ENCODE measurements around the gene KRTAP10-5.
"Not testable (repeated sequence)": the region's sequence is repeated elsewhere in the genome, so short reads cannot be mapped to it uniquely, and the experiment has no call there.

The KRTAP10-5 gene

DNA sequence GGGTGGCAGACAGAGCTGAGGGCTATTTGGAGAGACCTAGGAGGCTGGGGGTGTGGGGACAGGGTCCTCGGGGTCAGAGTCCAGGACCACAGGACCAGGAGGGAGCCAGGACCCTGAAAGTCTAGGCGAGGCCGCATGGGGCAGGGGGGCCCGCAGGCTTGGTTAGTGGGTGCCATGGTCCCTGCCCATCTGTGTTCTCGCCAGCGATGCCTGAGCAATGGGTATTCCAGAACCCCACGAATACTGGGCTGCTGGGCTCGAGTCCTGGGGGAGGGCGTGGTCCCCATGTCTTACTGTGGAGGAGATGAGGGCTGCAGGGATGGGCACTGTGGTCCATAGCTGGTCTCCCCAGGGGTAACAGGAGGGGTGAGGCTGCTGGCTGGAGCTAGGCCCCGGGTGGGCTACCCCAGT is 9.9 kb upstream of the KRTAP10-5 start:
- DNase-seq, result no peak

DNA sequence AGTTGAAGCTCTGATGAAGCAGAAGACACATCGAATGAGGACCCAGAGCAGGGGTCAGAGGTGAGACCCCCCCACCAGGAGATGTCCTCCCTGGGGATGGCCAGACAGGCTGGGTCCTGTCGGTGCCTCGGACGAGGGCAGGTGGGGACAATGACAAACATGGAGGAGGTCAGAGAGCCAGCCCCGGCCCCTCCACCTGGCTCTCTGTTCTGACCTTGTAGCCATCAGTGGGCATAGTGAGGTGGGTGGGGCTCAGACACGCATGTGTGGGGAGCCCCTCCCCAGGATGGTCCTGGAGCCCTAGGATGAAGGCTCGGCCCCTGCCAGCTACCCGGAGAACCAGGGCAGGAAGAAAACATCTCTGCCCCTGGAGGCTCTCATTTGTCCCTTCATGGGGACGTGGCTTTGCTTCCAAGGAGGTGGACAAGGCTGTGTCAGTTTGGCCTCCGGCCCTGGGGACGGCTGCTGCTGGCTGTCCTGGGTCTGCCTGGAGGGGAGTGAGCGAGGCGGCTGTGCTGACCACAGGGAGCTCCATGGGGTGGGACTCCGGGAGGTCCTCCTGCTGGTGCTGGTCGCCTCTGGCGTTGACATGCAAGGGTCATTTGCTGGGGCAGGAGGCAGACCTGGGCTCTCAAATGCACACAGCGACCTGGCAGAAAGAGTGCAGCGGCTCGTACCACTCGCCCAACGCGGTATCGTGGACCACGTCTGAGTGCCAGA is 9.3 kb upstream of the KRTAP10-5 start:
- no peak for DNase-seq

DNA sequence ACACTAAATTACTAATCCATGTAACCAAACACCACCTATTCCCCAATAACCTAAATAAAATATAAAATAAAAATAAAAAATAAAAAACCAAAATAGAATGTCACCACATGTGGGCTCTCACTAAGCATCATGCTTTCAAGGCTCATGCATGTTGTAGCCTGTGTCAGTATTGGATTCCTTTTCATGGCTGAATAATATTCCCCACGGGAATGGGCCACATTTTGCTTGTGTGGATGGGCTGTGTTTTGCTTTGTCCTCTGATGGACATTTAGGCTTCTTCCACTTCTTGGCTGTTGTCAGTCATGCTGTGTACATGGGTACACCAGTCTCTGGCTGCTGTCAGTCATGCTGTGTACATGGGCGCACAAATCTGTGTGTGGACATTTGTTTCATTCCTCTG is 8.7 kb upstream of the KRTAP10-5 start:
- DNase-seq, result no peak

DNA sequence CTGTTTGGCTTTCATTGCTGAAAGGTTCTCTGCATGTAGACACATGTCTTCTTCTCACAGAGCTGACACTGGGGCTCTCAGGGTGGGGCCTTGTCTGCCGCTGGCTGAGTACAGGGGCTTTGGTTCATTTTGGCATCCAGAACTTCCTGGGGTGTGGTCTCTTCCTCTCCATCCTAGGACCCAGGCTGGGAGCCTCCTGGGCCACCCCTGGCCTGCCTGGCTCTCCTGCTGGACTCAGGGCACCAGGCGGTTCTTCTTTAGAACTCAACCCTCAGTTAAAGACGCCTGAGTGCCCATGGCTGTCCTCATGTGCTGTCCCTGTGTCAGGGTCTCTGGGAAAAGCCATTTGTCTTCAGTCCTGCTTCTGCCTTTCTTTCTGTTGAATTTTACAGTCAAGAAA is 5.5 kb upstream of the KRTAP10-5 start:
- no peak for DNase-seq

DNA sequence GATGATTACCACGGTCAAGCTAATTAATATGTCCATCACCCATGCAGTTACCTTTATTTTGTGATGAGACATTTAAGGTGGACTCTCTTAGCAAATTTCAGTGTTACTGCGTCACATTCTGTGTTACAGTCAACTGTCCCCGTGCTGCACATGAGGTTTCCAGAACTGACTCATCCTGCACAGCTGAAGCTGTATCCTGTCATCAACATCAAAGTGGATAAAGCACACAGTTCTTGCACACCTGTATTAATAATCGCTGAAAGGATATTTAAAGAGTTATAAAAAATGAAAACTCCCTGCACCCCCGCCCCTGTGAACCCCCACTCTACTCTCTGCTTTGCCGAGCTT is 3.4 kb upstream of the KRTAP10-5 start:
- no peak for DNase-seq

DNA sequence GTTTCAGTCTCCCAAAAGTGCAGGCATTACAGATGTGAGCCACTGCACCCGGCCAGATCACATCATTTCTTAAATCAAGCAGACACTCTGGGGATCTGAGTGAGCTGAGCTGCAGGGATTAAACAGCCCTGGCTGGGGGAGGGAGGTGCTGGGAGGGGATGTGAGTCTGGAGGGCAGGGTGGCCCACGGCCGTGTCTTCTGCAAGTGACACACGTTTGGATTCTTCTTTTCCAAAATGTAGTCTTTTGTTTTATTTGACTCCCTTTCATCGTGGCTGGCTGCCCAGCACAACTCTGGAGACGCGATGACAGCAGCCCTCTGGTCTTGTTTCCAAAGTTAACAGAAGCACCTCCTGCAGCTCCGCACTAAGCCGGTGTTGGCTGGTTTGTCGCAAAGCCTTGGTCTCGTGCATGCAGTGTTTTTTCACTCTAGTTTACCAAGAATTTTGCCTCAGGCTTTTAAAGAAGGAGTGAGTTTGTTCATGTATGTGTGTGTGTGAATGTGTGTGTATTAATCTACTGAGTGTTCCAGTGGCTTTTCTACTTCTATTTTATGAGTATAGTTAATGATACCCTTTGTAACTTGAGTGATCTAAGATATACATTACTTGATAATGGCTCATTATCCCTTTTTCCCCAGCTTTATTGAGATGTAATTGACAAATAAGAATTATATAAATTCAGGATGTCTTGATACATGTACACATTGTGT is 2.8 kb upstream of the KRTAP10-5 start:
- DNase-seq, result no peak

DNA sequence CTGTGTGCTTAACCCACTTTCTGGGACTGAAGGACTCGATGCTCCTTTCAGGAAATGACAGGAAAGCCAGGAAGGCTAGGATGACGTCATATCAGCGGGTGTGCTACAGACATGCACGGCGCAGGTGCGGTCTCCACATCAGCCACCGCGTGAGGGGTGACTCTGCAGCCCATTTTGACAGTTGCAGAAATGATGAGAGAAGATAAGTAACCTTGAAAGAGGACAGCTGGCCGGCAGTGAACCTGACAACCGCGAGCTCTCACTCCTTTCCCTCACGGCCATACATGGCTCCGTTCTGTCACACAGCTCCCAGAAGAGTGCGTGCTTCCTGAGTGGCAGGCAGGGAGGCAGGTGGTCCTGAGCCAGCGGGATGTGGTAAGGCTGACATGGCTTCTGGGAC is 1.7 kb upstream of the KRTAP10-5 start:
- DNase-seq, result no peak

DNA sequence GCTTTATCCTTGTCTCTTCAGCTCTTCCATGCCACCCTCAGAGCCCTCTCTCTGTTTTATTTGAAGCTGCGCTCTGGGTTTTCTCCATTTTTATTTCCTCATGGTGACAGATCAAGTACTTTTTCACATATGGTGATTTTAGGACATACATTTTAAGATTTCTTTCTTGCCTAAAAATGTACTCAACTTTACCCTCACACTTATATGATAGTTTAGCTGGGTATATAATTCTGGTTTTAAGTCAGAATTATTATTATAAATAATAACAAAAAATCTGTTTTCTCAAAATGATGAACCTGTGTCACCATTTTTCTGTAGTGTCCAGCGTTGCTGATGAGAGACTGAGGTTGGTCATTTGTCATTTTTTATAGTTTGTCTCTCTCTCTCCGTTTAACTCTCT is 754 bp upstream of the KRTAP10-5 start:
- no peak for DNase-seq

DNA sequence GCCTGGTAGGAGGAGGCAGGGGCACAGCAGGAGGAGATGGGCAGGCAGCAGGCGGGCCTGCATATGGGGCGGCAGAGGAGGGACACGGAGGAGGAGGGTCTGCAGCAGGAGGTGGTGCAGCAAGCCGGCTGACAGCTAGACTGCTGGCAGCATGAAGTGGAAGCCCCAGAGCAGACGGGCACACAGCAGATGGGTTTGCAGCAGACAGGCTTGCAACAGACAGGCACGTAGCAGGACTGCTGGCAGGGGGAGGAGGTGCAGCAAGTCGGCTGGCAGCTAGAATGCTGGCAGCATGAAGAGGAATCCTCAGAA is 615 bp downstream of the KRTAP10-5 start:
- no peak for DNase-seq

DNA sequence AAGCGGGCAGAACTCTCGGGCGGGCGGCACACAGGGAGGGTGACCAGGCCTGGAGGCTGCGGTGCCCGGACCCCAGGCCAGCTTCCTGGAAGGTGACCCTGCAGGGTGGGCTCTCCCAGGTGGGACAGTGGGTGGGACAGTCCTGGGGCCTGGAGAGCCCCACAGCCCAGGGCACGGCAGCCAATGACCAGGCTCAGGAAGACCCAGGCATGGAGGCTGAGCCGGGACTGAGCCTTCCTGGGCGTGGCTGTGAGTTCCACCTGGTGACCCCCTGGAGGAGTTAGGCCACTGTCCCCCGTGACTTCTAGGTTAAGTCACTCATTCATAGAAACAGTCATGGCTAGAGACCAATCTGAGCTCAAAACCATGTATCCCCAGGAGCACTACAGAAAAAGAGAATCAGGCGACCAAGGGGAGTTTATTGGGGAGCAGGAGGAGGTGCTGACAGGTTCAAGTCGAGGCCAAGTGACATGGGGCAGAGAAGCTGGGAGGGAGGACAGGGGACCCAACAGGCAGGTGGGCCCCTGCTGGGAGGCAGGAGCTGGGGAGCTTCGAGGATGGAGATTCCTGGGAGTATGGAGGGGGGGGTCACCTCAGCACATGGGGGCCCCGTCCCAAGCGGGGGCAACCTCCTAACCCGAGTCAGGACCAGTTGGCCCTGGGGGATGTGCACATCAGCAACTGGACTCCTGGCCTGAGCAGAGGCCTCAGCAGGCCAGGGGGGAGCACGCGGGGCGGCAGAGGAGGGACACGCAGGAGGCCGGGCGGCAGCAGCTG is 1.2 kb downstream of the KRTAP10-5 start:
- no peak for DNase-seq

DNA sequence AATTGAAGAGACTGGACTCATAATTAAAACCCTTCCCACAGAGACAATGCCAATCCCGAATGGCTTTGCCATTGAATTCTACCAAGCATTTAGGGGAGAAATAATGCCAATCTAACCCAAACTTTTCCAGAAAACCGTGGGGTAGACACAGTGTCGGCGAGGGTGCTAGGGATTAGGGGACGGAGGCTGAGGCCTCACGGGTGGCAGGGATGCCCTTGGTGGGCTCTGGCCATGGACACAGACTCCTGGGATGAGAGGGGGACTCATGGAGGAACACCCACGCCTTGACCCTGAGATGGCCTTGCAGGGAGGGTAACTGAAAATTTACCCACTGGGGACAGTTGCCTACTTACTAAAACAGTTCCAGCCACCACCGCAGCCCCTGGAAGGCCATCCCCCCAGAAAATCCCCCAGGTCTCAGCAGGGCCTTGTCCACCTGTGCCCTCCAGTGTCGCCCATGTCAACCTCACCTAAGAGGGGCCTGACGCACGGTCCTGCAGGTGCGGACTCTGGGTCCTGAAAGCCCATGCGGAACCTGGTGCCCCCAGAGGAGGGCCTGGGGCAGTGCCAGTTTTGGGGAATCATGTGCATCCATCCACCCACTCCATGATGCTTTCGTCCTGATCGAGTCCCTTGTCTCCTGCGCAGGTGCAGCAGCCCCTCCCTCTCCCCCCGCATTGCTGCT is 1.9 kb downstream of the KRTAP10-5 start:
- no peak for DNase-seq

DNA sequence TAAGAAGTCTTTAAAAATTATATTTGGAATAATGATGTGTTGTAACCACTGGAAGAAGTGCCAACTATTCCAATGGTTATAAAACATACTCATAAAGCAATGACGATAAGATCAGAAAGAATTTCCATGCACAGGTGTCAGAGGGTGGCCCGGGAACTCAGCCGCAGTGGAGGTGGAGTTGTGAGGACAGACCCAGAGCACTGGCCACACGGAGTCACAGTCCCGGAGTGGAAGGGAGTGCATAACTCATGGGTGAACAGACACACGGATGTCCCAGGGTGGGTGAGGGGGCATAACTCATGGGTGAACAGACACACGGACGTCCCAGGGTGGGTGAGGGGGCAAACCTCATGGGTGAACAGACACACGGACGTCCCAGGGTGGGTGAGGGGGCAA is 4.4 kb downstream of the KRTAP10-5 start:
- DNase-seq, result no peak

DNA sequence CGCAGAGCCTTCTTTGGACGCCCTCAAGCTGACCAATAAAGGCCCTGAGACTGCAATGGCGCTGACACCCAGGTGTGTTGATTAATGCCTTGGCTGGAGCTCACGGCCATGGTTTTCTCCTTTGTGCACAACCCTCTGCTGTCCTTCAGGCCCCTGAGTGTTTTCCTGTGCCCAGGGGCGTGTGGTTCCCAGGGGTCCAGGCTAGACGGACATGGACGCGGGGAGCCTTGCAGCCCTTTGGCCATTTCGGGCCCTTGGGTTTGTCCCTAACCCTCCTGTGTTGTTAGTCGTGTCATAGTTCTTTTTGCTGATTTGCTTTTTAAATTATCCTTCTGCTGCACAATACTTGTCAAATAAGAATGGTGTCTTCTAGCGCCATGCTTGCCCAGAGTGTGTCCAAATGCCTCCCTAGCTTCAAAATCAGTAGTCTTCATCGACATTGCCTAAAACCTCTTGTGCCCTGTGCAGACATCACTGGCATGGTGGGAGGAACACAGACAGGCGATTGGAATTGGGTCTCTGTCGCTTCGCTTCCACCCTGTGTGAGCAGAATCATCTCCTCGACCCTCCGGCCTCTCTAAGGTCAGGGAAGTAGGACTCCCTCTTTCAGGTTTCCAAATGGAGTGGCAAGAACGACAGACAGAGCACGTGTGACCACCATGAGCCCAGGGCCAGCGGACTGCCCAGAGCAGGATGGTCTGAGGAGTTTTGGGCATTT is 4.9 kb downstream of the KRTAP10-5 start:
- no peak for DNase-seq

DNA sequence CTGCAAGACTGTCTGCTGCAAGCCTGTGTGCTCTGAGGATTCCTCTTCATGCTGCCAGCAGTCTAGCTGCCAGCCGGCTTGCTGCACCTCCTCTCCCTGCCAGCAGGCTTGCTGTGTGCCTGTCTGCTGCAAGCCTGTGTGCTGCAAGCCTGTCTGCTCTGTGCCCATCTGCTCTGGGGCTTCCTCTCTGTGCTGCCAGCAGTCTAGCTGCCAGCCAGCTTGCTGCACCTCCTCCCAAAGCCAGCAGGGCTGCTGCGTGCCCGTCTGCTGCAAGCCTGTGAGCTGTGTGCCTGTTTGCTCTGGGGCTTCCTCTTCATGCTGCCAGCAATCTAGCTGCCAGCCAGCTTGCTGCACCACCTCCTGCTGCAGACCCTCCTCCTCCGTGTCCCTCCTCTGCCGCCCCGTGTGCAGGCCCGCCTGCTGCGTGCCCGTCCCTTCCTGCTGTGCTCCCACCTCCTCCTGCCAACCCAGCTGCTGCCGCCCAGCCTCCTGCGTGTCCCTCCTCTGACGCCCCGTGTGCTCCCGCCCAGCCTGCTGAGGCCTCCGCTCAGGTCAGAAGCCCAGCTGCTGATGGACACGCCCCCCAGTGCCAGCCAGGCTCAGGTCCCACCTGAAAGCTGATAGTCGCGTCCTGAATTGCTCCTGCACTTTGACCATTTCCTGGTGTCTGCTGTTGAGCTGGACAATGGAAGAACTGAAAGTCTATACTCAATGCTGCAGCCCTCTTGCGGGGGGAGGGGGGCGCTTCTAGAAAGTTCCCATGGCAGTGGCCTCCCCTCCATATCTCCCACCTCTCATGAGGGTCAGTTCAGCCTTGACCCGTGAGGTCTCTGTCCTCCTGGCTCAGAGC is 5.7 kb downstream of the KRTAP10-5 start:
- no peak for DNase-seq

DNA sequence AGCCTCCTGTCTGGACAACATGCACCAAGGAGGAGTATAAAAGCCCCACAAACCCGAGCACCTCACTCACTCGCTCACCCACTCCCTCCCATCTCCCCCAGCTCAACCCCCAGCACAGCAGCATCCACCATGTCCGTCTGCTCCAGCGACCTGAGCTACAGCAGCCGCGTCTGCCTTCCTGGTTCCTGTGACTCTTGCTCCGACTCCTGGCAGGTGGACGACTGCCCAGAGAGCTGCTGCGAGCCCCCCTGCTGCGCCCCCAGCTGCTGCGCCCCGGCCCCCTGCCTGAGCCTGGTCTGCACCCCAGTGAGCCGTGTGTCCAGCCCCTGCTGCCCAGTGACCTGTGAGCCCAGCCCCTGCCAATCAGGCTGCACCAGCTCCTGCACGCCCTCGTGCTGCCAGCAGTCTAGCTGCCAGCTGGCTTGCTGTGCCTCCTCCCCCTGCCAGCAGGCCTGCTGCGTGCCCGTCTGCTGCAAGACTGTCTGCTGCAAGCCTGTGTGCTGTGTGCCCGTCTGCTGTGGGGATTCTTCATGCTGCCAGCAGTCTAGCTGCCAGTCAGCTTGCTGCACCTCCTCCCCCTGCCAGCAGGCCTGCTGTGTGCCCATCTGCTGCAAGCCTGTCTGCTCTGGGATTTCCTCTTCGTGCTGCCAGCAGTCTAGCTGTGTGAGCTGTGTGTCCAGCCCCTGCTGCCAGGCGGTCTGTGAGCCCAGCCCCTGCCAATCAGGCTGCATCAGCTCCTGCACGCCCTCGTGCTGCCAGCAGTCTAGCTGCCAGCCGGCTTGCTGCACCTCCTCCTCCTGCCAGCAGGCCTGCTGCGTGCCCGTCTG is 6.6 kb downstream of the KRTAP10-5 start, which contains the start of gene KRTAP10-4:
TSS of gene KRTAP10-4 (plus strand) at position 100 of the 827 bp plus-strand sequence. CDS start at position 130, 30 bp downstream.
- not testable (repeated sequence) for DNase-seq

DNA sequence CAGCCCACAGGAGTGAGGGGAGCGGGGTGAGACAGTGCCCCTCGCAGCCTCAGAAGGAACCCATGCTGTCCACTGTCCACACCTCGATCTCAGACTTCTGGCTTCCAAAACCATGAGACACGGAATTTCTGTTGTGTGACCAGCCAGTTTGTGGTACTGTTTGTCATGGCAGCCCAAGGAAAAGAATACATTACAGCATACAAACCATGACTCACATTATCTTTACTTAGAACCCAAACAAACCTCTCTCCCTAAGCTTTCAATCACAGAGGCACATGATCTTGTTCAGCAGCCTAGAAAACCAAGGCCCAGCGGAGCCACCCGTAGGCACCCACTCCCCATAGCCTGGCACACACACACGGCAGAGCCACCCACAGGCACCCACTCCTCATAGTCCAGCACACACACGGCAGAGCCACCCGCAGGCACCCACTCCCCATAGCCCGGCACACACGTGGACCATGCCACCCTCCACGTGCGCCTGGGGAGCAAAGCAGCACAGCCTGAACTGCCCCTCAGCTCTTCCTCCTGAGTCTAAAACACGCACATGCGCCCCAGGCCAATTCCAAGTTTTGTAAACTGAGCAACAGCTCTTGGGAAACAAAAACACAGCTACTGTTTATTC is 7.3 kb downstream of the KRTAP10-5 start:
- no peak for DNase-seq

DNA sequence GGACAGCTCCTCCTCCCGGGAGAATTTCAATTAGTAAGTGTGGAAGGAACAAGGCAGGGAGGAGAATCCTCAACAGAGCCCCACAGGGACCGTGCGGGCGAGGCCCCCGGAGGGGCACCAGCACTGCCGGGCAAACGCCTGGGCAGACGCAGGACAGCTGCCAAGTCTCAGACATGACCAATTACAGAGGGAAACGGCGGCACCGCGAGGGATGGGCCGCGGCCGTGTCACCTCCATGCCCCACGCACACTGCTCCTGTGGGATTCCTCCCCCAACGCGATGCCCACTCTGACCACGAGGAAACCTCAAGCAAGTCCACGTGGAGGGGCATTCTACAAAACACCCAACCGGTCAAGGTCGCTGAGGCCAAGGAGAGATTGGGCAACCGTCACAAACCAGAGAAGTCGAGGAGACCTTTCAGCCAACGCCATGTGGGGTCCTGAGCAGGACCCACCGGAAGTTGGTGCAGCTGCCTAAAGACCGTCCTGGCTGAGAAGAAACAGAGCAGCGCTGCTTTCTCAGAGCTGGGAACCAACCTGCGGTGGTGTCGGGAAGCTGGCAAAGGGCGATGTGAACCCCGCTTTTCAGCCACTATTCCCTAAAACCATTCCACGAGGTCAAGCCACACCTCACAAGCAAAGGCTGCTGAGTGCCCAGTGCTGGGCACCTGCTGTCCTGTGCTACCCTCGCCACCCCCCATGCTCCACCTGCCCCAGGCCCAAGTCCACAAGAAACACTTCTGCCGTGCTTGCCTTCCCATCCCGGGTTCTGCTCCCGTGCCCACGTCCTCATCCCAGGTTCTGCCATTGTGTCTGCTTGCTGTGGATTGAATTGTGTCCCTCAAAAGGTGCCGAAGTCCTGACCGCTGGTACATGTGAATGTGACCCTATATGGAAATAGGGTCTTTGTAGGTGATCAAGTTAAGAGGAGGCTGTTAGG is 8.3 kb downstream of the KRTAP10-5 start:
- DNase-seq, result no peak

DNA sequence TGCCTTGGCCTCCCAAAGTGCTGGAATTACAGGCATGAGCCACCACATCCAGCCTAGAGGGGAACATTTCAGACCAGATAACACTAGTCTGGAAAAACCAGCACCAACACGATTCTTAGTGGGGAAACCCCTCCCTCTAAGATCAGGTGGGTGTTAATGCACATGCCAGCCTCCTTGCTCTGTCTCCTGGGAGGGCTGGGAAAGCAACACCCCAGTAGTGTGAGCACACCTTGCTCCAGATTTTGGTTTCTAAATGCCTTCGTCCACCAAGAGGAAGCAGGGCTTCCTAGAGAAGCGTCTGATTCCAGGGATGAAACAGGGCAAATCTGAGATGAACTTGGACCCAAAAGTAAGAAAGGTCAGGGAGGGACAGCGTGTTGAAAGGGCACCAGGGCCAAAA is 9.1 kb downstream of the KRTAP10-5 start:
- no peak for DNase-seq

DNA sequence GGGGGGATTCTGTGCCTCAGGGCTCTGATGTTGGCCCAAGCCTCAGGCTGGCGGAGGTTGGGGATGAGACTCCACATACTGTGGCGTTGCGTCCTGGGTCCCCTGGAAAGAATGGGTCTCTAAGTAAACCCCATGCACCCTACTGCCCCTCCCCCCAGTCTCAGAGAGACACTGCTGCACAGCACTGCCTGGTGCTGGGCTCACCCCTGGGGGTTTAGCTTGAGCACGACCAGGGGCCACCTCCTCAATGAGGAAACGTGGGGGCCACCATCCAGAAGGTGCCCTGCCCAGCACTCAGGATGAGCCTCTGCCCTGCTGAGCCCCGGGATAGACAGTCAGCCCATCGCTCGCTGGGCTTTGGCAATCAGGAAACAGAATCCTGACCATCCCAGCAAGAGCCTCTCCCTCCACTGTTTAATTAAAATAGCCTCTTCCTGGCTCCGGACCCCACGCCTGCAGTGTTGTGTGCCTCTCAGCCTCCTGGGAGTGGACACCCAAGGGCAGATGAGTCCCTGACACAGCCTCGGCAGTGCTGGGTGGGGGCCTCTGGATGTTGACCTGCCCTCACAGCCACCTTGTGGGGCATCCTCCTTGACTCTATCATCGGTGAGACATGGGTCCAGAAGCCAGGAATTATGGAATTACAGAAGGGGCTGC is 10.4 kb downstream of the KRTAP10-5 start:
- DNase-seq, result no peak
